GM18499 (cell line): ENCODE results near the gene DPEP3.

Experiments
- ATAC-seq: cut with Tn5 transposase; IDR thresholded peaks from one replicate; pipeline ENCODE4 v1.9.1; 2021; ENCODE audit warnings: moderate number of reproducible peaks; ENCODE audit not compliant: insufficient read depth, unreplicated experiment

The DPEP3 gene

DNA sequence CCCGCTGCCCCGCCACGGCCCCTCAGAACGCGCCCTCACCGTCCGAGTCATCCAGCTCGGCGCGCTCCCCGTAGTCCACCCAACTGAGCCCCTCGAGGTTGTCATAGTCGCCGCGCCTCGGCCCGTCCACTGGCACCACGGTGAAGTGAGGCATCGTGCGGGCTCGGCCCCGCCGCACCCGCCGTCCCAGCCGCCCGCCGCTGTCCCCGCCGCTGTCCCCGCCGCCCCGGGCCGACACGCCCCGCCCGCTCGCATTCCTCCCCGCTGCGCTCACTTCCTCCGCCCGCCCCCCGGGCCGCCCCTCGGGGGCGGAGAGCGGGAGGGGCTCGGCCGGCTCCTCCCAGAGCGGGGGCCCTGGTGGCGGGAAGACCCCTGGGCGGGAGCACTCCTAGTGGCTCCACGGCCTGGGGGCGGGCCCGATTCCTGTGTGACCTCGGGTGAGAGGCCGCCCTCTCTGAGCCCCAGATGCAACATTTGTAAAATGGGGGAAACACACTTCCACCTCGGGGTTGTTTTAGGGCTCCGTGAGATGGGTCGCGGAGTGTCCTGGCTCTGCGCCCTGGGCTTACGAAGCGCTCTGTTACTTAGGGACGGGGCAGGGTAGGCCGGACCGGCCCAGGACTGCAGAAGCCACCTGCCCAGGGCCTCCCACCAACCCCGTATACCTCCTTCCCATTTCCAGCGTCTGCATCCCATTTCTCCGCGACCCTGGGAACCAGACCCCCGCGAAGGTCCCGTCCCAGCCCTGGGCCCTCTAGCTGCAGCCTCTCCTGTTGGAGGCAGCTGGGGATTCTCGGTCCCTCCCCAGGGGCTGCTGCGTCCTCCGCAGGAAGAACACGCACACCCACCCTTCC lies 11.7 kb downstream of the DPEP3 start, which contains the start of gene SLC12A4:
SLC12A4 (minus strand) TSS at position 238 of the 854 bp plus-strand sequence; CDS start at position 154, 84 bp downstream.
- no peak for ATAC-seq

DNA sequence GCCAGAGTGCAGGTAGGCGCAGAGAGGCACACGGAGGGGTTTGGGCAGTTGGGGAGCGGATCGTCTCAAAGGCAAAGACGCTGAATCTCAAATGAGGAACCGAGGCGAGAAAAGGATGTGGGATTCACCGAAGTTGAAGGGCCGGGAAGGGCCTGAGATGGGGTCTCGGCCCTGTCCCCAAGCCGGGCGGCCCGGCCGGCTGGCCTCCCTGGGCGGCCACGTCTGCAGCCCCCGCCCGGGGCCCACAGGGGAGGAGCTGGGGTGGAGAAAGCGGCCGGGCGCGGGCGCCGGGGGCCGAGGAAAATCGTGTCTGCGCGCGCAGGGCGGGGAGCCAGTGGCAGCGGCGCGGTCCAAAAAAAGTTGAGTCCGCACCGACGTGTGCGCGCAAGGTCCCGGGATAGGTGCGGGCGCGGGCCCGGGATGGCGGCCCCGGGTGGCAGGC lies 12.3 kb downstream of the DPEP3 start:
- ATAC-seq = no peak

DNA sequence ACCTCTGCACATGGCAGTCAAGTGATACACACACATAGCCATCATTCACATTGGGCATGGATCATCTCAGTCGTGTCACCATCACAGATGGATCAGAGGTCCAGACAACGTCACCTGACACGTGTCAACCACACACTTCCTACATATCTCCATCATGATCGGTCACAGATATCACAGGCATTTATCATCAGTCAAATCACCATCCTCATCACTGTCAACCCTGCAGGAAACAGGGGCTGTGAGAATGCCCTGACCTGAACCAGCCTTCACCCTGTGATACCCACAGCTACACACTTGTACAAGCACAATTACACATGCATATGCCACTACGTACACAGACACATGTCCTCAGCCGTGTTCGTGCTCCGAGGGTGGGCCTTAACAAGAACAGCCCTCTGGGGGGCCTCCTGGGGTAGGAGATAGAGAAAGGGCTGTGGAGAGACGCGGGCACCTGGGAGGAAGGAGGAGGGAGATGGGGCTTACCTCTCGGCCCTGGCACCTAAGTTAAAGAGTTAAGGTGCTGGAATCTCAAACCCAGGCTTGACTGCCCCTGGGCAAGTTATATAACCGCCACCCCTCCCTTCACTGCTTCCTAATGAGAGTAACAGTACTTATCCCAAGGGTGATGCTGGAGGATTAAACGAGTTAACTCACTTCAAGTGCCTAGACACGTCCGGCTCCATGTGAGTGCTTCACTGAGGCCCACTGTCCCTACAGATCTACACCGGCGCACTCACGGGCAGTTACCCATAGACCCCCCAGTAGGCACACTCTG lies 12.9 kb downstream of the DPEP3 start:
- ATAC-seq = no peak

DNA sequence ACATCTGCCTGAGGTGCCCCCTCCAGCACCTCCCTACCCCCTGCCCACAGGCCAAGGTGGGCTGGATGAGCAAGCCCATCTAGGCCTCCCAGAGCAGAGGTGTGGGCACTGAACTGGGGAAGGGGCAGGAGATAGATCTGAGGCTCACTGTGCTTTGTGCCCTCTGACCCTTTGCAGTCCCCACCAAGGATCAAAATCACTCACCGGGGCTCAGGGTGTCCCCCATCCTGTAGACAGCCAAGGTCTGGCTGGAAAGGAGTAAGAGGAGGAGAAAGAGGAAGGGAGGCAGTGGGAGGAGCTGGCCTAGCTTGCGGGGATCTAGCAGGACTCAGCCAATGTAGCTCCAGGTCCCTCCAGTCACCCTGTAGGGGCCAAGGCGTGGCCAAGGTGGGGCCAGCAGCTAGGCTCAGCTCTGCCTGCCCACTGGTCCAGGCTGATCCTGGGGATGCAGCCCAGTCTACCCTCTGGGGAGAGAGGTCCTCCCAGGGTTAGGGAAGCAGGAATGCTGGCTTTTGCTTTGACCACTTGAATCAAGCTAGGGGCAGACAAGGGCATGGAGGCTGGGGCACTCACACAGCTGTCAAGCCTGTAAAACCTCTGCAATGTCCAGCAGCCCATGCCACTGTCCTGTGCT lies 13.6 kb downstream of the DPEP3 start:
- ATAC-seq = no peak

DNA sequence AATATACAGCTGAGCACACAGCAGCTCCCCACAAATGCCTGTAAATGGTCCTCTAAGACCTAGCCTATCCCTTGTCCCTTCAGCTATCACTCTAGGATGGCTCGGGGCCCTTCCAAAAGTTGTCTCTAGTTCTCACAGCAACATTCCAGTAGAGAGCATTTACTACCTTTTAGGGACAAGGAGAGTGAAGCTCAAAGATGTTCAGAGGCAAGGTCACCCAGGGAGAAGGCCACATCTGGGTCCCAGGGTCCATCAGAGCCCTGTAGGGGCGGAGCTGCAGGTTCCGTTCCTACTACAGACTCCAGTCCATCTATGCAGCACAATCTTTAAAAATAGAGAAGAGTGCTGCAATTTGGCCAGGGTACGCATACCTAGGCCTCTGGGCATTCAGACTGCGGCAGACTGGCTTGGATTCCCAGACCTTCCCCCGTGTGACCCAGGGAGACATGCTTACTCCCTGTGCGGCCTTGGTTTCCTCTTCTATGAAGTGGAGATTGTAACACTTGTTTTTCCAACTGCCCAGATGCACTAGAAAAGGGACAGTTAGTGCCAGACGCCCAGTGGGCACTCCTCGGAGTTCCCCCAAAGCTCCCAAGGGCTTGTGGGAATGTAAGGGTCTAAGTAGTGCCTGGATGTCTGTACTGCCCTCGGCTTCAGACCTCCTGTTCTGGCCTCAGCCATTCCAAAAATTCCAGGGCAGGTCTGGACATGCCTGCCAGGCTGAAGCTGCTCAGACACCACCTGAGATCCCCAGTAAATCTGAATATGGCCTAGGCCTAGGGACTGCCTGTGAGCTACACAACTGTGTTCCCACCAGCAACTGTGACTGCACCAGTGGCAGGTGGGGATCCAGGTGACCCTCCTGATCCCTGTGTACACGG lies 14.4 kb downstream of the DPEP3 start:
- ATAC-seq = no peak

DNA sequence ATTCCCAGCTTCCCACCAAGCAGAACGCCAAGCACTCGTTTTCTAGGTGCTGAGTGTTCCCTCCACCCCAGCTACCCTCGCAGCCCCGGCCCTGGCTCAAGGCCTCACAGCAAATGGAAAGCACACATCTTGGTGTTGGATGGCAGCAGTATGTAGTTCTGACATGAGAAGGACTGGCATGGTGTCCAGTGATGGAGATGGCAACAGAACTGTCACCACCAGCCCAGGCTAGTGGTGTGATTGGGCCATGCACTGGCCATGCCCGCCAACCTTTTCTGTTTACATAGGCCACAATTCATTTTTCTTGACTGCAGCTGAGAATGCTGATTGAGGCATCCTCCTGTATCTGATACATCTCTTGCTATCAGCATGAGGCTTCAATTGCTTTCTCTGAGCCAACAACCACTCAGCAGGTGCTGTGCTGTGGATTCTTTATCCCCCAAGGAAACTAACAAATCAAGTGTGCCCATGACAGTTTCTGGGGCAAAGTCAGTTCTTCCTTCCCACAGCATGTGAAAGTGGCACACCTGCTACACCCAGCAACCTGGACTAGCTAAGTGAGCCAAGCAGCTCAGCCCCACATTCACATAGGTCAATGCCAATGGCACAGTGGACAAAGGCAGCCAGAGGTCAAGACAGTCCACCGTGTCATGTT lies 15.7 kb downstream of the DPEP3 start:
- ATAC-seq = no peak

DNA sequence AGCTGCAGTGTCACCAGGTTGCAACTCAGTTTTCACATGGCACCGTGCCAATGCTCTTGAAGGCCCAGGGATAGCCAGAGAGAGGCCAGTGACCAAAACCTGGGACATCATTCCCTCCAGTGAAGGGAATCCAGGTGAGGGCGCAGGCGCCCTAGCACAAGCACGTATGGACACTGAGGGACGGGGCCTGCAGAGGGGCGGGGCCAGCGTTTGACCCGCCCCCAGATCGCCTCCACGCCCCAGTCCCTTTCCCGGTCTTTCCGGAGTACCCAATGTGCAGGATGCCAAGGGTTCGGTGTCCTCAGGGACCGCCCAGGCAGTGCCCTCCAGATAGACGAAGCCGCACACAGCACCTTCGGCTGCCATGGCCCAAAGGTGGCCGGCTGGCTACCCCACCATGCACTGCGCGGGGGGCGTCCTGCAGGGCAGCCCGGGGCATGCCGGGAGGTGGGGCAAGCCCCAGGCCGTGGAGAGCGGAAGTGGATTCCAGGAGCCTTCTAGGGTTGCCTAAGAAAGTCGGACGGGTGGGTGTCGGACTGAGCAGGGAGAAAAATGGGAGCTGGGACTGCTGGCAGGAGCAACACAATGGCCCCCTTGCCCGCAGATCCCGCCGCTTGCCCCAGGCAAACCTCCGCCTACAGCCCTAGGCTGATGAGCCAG lies 16.5 kb downstream of the DPEP3 start:
- no peak for ATAC-seq

DNA sequence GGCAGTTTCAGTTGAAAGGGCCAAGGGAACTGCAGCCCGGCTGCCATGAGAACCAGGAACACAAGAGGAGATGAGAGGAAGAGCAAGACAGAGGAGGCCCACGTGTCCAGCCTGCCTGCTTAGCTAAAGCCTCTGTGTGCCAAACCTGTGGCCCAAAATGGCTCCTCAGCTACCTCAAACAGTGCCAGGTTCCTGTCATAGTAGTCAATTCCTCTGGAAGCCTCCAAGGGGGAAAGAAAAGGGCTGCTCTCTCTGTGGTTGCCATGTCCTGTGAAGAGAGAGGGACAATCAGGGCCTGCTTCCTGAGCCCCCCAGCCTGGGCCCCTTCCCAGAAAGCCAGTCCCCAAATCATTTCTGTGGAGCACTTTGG lies 17.0 kb downstream of the DPEP3 start:
- ATAC-seq = no peak

DNA sequence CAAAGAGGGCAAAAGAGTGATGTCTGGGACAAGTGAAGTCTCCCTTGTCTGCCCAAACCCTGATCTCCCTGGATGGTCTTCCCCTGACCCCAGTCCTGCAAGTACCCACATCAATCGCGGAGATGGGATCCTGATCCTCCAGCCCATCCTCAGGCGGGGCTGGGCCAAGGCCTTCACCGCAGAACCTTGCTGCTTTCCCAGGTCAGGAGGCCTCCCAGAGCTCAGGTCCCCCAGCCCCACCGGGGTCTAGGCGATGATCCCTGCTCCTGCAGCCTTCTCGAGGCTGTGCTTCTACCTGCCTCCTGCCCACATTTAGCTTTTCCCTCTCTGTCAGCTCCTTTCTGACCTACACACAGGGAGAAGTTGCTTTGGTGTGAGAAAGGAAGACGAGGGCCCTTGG lies 18.2 kb downstream of the DPEP3 start:
- no peak for ATAC-seq

DNA sequence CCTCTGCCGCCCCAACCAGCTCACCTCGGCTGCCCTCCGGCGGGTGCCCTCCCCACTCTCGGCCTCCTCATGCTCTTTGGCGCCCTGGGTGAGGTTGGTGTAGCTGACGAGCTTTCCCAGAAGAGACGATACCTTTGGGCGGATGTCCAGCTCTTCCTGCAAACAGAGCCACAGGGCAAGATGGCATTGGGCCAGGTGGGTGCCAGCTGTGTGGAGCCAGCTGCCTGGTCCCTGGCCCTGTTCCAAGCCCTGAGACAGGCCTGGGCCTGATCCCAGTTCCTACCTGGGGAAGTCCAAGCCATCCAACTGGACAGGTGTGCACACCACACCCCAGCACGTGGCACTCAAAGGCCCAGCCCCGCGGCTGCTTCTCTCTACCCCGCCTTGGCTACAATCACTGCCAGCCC lies 18.7 kb downstream of the DPEP3 start:
- ATAC-seq = no peak

DNA sequence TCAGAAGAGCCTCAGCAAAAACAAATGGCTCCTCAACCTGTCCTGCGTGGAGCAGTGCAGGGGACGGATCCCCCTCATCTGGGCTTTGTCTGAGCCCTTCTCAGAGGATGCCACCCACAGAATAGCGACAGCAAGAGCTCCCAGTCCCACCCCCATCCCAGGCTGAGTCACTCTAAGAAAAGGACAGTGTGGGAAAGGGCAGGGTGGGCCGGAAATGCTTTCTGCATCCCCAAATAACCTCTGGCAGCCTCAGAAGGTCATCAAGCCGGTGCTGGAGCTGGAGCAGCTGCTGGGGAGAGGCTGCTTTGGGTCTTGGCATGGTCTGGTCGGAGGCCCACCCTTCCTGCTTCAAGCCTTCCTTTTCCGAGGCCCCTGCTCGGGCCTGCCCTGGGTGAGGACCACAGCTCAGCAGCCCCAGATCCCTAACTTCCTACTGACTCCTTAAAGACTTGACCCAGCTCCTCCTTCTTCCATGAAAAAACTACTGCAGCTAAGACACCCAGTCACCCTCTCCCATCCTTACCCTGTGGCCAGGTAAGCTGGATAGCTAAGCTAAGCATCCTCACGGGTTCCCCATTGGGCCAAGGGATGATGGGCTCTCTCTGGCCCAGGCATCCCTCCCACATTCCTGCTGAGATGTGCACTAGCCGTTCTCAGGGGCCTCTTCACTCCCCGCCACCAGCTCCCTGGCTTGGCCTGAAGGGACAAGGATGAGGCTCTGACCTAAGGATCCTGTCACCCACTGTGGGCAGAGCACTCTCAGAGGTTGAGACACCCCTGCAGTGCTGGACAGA lies 20.6 kb downstream of the DPEP3 start:
- no peak for ATAC-seq

DNA sequence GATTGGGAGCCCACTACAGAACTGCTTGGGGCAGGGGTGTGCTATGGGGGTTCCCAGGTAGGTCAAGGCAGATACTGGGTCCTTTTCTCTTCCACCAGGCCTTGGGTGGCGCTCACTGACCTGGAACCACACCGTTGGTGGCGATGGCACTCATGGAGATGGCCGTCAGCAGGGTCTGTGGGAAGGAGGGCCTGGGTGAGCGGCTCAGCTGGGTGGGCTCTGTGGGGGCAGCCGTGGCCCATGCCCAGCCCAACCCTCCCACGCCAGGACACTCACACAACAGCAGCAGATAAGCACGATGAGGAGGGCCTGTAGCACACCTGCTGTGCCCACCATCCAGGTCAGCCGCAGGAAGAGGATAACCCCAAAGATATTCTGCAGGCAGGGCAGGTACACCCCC lies 22.7 kb downstream of the DPEP3 start:
- ATAC-seq = no peak

DNA sequence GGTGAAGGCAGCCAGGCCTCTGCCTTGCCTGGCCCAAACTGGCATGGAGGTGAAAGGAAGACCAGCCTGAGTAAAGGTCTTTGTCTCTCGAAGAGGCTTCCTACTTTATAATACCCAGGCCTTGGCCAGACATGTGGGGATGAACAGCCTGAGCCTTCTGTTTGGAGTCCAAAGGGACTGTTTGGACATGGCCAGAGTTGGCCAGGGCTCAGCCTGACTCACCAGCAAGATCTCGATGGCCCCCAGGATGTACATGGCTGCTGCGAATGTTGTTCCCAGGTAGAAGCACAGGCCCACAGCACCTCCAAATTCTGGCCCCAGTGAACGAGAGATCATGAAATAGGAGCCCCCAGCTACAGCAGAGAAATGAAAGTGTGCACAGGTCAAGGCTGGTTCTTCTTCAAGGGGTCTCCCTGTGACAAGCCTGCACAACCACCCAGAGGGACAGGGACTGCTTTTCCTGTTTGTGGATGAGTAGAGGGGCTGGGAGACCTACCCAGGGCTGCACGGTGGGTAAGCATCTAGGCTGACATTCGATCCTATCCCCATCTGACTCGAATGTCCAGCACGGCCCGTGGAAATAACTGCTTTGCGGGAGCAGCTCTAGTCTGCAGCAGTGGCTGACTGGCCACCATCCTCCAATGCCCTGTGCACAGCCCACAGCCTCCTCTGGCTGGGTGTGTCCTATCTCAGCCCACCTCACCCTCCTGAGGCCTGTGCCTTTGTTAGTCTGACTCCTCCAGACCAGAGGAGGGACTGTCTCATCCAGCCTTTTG lies 25.7 kb downstream of the DPEP3 start:
- no peak for ATAC-seq

DNA sequence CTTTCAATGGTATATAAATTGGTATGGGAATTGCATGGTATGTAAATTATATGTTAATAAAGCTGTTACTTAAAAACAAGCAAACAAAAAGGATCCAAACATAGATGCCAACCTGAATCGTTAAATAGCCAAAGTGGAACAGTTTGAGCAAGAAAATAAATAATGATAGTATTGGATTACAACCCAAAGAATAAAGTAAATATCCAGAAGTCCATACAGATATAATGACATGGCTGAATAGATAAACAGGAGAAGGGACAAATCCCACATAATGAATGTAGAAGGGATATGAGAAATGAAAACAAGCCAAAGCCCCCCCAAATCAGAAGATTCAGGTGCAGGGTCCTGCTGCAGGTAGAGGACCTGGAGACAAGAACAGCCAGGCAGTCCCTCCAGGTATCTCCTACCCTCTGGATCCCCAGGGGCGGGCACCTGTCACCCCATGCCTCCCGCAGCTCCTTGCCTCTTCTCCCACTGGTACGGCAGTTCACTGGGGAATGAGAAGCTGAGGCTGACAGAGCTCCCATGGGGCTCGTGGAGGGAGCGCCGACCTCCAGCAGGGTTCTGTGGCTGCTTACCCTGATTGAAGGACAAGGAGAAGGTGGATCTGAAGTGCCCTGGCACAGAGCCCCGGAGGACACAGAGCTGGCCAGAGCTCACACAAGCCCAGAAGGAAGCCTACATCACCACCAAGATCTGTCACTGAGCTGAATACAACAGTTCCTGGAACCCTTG lies 26.5 kb downstream of the DPEP3 start:
- ATAC-seq = no peak

DNA sequence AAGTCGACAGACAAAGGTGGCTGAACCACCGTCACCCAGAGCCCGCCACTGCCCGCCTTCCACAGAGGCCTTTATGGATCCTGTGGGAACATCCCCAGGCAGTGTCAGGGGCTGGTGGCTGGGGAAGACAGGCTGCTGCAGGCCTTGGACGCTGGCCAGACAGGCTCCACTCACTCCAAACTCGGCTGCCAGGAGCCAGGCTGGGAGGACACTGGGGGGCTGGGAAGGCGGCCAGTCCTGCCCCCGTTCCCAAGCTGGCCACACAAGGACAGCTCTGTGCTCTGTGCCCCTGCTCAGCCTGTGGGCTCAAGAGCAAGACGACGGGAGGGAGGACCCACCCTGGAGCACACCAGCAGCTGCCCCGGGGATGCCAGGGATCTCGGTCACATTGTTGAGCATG lies 28.8 kb downstream of the DPEP3 start:
- ATAC-seq = no peak

DNA sequence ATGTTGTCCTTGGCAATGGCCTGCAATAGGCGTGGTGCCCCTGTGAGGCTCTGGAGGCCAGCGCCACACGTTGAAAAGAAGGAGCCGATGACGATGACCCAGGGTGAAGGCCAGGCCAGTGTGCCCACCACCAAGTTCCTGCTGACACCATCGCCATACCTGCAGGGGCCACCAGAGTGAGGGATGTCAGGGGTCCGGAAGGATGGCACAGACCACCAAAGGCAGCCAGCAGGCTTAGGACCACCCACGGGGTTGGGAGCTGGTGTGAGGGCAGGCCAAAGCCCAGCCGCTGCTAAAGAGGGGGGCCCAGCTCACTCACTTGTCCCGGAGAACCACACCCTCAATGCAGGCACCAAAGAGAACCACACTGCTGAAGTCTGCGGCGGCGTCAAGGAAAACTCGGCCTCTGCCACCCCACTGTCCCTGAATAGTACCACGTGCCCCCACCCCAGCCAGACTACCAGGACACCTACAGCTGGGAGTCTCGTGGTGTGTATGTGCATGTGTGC lies 29.9 kb downstream of the DPEP3 start:
- ATAC-seq = no peak

DNA sequence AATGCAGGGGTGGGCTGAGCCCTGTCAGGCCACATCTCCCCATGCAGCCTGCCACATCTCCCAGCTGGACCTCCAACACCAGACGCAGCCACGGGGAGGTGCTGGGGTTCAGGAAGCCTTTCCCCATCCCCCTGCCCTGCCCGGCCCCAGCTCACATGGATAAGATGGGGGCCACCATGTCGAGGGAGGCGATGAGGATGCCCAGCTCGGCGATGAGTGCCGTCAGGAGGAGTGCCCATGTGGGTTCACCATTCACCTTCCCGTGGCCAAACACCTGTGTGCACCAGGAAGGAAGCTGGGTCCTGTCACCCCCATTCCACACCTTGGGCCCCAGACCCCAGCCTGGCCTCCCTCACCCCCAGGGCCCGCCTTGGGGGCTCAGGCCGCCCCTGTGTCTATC lies 30.7 kb downstream of the DPEP3 start:
- no peak for ATAC-seq
